Epithelial cell of proximal tubule (primary cell): ENCODE data around the gene DCST1. TPM values are rescaled to one million over a fixed set of nuclear protein-coding genes. Genes with fewer than 3 reads are reported as not detected.
A peak's percentile ranks its signal among the peaks of the same experiment; 100 is the strongest.

ENCODE experiments used
- DNase-seq: peaks from one replicate; pipeline ENCODE4 v3.0.0-alpha.2; 2011; ENCODE audit warnings: low read depth
- H3K4me3 ChIP-seq: 2 replicates; pipeline ENCODE4 v1.5.1; 2011; ENCODE audit warnings: low read depth, mild to moderate bottlenecking, low read length
- total RNA-seq: library from RNA; depleted of rRNA; stranded (reverse); fragments of >200 nt; gene quantifications from 2 replicates; pipeline ENCODE4 v1.2.3, GENCODE V29; 2015
- TF ChIP-seq, protein P1 (sequence below): conservative IDR thresholded peaks from 2 replicates; pipeline ENCODE4 v1.5.1; 2012; ENCODE audit warnings: low read depth, mild to moderate bottlenecking, low read length

The DCST1 gene
- total RNA-seq, 1 donor from 2014 or later: not detected

DNA sequence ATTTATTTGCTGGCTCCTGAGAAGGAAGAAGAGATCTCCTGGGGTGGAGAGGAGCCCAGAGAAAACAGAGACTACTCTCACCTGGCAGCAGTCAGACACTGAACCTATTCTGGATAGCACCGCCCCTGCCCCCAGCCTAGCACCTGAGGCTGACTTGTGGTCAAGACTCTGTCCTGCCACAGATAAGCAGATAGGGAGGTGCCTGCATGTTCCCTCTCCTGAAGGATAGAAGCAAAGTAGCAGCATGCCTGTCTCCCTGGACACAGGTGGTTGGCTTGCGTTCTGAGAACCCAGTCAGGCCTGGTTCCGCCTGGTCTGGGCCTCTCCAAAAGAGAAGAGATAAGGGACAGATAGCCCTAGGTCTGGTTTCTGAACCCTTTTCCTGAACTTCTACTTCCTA lies 43.7 kb downstream of the DCST1 start:
- no peak for DNase-seq
- H3K4me3 ChIP-seq: no peak overlapping the region
- TF ChIP-seq, protein P1, sequence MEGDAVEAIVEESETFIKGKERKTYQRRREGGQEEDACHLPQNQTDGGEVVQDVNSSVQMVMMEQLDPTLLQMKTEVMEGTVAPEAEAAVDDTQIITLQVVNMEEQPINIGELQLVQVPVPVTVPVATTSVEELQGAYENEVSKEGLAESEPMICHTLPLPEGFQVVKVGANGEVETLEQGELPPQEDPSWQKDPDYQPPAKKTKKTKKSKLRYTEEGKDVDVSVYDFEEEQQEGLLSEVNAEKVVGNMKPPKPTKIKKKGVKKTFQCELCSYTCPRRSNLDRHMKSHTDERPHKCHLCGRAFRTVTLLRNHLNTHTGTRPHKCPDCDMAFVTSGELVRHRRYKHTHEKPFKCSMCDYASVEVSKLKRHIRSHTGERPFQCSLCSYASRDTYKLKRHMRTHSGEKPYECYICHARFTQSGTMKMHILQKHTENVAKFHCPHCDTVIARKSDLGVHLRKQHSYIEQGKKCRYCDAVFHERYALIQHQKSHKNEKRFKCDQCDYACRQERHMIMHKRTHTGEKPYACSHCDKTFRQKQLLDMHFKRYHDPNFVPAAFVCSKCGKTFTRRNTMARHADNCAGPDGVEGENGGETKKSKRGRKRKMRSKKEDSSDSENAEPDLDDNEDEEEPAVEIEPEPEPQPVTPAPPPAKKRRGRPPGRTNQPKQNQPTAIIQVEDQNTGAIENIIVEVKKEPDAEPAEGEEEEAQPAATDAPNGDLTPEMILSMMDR: no peak

DNA sequence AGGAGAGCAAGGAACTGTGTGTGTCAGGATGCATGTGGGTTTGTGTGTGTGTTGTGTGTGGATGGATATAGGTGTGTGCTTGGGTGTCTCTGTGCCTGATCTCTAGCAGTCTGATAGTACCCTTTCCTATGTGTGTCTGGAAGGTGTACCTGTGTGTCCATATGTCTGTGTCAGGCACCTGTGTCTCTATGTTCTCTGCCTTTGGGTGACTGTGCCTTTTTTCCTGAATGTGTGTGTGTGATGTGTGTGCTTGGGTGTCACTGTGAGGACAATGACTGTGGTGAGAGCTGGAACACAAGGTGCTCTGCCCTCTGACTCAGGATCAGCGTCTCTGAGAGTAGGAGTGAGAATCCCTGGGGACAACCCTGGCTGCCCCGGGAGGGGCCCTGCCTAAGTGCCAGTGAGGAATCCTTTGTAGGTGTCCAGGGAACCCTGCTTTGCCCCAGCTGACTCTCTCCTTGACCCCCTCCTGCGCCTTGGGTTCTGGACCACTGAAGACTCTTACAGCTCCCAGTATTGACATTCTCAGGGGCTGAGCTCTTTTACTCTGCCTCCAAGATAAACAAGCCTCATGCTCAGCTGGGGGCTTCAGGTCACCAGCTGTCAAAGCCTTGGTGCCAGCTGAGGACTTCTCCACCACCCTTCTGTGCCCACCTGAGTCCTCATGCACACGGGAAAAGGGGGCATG lies 44.3 kb downstream of the DCST1 start:
- TF ChIP-seq, protein P1: no peak
- no peak overlapping the region for H3K4me3 ChIP-seq
- no peak for DNase-seq

DNA sequence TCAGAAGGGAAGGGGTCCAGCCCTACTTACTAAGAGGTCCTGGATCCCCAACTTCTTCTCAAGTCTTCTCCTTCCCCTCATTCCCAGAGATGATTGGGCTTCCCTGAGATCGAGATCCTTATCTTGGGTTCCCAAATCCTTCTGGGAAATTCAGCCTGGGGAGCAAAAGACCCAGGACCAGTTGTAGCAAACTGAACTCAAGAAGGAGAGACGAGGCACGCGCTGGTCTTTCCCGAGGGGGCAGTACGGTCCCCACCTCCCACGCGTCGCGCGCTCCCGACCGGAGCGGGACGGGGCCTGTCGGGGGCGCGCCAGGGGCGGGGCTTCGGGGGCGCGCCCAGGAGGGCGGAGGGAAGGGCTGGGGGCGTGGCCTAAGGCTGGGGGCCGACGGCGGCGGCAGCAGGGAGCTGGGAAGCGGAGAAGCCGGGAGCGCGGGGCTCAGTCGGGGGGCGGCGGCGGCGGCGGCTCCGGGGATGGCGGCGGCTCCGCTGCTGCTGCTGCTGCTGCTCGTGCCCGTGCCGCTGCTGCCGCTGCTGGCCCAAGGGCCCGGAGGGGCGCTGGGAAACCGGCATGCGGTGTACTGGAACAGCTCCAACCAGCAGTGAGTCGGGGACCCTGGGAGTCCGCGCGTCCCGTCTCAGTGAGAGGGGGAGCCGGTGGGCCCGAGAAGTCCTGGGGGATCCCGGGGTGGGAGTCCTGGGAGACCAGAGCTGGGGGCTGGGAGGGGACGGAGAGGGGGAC lies 45.0 kb downstream of the DCST1 start, which contains the start of gene EFNA3:
TSS of gene EFNA3 (plus strand) at position 369 of the 741 bp plus-strand sequence. CDS start at position 474, 105 bp downstream.
- no peak for DNase-seq
- TF ChIP-seq, protein P1: no peak
- H3K4me3 ChIP-seq: peak within 1 kb of the TSS; percentile 40

DNA sequence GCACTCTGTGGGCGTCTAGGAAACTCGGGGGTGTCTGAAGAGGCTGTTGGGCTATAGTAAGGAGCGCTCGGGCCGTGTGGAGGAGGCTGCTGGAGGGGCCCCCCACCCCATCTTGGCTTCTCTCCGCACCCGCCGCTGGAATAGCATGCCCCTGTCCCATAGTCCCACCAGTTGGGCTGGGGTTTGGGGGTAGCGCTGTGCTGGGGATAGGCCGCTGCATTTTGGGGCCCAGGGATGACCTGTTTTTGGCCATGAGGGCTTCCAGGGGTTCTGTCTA lies 45.5 kb downstream of the DCST1 start:
- TF ChIP-seq, protein P1: no peak
- DNase-seq: no peak
- H3K4me3 ChIP-seq: peak overlapping the region; percentile 40

DNA sequence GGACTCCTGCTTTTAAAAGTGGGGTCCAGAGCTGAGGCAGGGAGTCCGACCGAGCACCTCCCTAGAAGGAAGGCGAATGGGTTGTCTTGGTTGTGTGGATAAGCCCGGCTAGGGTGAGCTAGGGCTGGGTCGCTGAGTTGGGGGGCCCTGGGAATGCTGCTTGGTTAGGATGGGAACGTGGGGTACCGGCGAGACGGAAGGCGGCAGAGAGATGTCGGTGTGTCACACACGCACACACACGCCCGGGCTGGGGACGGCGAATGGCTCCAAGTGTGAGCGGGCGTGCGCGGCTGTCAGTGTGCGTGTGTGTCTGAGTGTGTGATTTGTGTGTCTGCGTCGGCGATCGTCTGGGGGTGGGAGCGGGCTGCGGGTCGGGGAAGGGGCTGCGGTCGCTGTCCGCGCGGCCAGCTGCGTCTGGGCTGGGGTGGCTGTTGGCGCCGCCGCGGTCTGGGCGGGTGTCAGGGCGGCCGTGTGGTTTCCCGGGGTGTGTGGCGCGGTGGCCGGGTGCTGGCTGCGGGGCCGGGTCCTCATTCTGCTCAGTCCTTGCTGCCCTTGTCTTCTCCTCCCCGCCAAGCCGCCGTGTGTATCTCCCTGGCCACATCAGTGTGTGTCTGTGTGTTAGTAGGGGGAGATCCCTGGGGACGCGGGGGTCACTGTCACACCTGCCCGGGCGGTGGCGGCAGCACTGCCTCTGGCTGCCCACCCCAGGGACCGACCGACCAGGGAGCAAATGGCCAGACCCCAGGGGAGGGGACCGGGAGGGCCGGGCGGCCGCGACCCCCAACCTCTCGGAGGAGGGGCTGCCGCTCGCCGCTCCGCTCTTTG lies 46.1 kb downstream of the DCST1 start:
- peak overlapping the region; percentile 40 for H3K4me3 ChIP-seq
- TF ChIP-seq, protein P1: no peak
- DNase-seq: no peak

DNA sequence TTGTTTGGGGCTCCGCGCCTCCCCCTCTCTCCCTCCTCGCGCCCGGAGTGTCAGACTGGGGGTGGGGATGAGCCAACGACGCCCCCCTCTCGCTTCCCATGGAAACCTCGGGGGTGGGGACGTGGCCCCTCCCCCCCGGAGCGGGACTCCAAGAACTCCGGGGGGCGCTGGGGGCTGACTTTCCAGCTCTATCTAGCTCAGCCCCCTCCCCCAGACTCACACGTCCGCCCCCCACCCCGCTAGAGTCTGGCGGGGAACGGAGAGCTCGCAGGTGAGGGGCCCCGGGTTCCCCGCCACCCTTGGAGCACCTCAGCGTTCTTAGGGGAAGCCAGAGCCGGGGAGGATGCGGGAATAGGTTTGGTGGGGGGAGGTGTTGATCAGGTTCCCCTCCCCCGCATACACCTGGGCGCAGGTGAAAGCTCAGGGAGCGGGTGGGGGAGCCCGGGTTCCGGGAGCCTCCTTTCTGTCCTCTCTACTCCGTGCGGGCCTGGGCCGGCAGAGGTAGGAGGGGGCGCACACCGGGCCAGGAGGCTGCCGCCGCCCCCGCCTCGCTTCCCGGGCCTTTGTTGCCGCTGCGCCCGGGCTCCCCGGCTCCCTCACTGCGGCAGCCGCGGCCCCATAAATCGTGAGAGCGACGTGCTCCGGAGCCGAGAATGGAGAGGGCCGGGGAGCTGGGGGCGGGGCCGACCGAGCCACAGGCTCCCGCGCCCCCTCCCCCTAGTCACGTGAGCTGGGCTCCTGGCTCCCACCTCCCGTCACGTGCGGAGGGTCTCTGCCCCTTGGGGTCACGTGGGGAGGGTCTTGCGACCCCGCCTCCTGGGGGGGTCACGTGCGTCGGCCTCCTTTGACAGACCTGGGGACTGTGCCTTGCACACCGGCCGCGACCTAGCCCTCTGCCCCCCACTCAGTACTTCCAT lies 46.9 kb downstream of the DCST1 start:
- peak overlapping the region; percentile 19 for H3K4me3 ChIP-seq
- TF ChIP-seq, protein P1: no peak
- no peak for DNase-seq
